Loucy (cell line): ENCODE results near the gene OR2AG1.

Experiments
- EZH2phosphoT487 ChIP-seq: fragments of 200-600 bp; IDR thresholded peaks from 2 replicates; pipeline ENCODE4 v1.6.1; 2018; ENCODE audit warnings: antibody characterized with exemption, mild to moderate bottlenecking, moderate library complexity, borderline replicate concordance
- TF ChIP-seq, protein P1 (sequence below): fragments of 200-600 bp; sonication (generic); conservative IDR thresholded peaks from 2 replicates; pipeline ENCODE4 v1.5.1; 2014; ENCODE audit warnings: mild to moderate bottlenecking, antibody characterized with exemption, low read length

DNA sequence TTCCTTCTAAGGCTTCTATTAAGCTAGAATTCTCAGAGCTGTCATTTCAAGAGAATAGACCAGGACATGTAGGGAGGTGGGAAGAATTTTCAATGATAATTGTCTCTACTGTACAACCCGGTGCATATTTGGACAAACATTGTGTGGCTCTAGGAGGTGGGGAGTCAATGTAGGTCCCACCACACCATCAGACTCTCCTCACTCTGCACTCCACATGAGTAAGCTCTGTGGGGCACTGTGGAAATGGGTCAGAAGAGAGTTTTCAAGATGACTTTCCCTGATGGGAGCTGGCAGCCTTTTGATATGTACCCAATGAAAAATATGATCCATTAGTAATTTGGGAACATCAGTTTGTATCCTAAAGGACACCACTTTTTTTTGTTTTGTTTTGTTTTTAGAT, 44.2 kb upstream of the OR2AG1 start:
- TF ChIP-seq, protein P1, sequence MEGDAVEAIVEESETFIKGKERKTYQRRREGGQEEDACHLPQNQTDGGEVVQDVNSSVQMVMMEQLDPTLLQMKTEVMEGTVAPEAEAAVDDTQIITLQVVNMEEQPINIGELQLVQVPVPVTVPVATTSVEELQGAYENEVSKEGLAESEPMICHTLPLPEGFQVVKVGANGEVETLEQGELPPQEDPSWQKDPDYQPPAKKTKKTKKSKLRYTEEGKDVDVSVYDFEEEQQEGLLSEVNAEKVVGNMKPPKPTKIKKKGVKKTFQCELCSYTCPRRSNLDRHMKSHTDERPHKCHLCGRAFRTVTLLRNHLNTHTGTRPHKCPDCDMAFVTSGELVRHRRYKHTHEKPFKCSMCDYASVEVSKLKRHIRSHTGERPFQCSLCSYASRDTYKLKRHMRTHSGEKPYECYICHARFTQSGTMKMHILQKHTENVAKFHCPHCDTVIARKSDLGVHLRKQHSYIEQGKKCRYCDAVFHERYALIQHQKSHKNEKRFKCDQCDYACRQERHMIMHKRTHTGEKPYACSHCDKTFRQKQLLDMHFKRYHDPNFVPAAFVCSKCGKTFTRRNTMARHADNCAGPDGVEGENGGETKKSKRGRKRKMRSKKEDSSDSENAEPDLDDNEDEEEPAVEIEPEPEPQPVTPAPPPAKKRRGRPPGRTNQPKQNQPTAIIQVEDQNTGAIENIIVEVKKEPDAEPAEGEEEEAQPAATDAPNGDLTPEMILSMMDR = no peak
- TF ChIP-seq EZH2phosphoT487 = no peak
